GF-D8 (cell line): Measurements from ENCODE around the gene KAT8.
"Not testable (repeated sequence)": the region's sequence is repeated elsewhere in the genome, so short reads cannot be mapped to it uniquely, and the experiment has no call there.

Experiments
- DNase-seq: peaks from one replicate; lab custom pipeline; 2025; lab: John Stamatoyannopoulos, UW

KAT8 gene

GRCh38 chr16:31083981-31084380 lies 33.5 kb upstream of the KAT8 start:
- DNase-seq, result no peak

DNA sequence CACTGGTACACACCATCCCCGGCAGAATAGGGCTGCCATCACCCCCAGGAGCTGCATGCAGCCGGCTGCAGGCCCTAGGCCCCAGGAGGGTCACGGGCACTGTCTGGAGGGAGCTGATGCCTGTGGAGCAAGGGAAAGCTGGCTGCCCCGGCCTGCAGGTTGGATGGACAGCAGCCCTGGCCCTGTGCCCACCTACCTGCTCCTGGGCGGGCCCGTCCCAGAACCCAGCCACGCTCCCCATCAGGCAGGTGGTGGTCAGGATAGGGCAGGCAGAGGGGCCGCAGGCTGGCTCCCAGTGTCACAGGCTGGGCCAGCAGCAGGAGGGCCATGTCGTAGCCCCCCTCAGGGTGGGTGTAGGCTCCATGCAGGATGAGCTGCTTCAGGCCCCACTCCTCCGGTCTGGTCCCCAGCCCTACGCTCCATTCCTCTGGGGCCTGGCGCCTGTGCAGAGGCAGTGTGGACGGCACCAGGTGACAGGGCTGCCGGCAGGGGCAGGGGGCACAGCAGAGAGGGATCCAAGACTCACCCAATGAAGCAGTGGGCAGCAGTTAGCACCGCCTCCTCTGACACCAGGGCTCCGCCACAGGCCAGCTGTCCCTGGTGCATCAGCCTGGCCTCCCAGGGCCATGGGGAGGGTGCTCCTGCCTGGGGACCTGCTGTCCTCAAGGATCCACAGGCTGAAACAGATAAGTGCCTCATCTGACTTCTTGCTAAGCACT lies 32.7 kb upstream of the KAT8 start:
- DNase-seq, result no peak

DNA sequence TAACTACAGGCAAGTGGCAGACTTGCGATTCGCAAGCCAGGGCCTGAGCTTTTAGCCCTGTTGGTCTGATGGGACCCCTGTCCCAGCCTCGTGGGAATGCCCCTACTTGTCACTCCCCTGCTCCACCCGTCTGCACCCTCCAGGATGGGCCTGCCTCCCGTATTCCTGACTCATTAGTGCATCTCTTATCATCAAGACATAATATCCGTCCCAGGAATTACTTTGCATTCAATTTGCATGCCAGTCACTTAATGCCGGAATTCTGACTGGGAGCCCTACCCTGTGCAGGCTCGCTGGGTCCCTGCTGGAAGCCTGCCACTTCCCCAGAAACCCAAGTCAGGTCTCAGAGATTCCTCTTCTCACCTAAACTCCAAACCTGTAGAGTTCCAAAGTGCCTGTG lies 32.1 kb upstream of the KAT8 start:
- DNase-seq, result no peak

- DNase-seq, result no peak
Observed at GRCh38 chr16:31085873-31086628, 31.4 kb upstream of the KAT8 start.

DNA sequence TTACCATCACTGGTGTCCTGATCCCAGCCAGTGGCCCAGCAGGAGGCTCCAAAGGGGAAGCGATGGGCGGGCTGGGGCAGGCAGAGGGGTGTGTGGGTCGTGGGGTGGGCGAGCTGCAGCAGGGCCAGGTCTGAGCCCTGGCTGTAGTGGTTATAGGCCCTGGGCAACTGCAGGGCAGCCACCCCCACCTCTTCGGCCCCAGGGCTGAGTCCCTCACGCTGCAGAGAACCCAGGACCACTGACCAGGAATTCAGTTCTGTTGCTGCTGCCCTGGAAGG lies 30.9 kb upstream of the KAT8 start:
- no peak for DNase-seq

DNA sequence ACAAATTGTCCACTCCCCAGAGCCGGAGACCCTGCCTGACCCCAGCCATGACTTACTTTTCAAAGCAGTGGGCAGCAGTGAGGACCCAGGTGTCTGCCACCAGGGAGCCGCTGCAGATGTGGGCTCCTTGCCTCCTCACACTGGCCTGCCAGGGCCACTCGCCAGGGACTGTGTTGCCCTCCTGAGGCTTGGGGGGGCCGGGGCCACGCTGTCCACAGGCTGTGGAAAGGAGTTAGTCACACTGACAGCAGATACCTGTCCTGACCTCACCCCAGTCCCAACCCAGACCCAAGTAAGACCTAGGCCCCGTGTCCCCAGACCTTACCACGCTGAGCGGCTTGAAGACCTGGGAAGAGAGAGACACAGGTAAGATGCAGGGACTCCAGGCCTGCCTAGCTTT lies 30.0 kb upstream of the KAT8 start:
- no peak for DNase-seq

GRCh38 chr16:31087971-31088370 lies 29.5 kb upstream of the KAT8 start:
- DNase-seq, result no peak

DNA sequence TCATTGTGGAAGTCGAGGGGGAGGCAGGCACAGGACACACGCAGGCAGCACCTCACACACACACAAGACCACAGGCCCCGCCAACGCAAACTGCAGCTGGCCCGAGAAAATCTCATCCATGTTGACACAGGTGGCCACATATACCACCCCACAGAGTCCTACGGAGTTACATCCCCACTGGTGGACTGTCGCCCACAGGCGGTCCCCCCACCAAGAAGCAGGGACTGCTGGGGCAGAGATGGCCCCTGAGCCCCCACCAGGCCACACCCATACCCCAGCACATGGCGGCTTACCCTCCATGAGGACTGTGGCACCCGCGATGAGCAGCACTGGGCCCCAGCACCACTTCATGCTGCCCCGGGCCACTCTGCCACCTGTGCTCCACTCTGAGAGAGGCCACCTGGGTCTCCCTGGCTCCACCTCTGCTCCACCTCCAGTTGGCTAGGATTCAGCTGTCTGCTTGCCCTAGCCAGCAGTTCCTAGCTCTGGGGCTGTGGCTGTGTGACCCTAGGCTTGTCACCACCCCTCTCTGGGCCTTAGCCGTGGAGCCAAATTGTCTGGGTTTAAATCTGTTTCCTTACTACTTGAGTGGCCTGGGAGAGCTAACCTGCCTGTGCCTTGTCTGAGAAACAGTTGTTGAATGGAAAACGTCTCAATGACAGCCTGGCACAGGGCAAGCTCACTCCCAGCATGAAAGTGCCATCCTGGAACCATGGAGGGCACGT lies 28.8 kb upstream of the KAT8 start, which contains the start of gene PRSS53:
Gene PRSS53, minus strand, starts transcription at position 485 of the 725 bp plus-strand sequence. Its CDS starts 134 bp downstream, at position 351.
- DNase-seq, result no peak

DNA sequence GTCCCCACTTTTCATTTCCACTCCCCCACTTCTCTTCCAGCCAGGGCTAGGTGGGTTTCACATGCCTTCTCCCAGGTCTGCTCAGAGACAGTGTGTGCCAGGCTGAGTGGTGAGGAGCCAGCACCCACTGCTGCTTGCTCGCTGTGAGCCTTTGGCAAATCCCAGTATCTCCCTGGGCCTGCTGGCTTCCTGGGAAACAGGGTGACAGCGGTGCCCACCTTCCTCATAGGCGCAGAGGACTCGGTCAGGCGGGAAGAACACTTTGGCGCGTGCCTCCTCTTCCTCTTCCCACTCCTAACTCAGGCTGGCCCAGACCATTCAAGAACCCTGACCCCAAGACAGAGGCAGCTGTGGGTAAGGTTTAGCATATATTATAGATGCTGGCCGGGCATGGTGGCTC lies 28.3 kb upstream of the KAT8 start:
- no peak for DNase-seq

GRCh38 chr16:31090540-31090939 lies 26.9 kb upstream of the KAT8 start:
- DNase-seq, result no peak

GRCh38 chr16:31092330-31092729 lies 25.1 kb upstream of the KAT8 start:
- DNase-seq, result no peak

DNA sequence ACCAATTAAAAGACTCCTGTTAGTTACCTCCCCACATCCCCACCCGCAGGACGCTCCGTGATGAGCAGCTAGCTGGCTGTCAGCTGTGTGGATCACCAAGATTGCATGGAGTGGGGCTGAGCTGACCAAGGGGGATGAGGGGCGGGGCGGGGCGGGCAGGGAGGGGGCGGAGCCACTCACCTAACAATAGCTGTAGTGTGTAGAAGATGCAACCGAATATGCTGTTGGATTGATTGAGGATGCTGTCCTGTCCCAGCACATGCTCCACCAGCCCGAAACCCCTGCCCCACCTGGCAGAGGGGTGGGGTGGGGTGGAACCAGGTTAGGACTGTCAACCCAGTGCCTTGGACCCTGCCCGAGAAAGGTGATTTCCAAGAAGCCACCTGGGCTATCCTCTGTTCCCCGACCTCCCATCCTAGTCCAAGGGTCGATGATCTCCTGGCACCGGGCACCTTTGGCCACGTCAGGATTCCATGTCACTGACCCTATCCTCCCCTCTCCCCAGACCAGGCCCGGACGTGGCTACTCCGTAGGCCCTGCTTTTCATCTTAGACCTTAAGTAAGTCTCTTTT lies 24.2 kb upstream of the KAT8 start:
- no peak for DNase-seq

DNA sequence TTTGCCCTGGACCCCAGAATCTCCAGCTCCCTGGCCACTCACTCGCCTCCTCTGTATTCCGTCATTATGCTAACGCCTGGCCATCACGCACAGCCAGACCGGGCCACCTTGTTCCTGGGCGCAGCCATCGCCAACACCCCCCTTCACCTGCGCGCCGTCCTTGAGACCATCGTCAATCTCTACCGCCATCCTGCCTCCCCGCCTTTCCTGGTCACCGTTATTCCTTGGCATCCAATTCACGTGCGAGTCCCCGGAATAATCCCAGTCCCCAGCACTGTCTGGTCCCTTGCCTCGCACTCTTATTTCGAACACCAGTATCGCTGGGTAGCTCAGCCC lies 23.4 kb upstream of the KAT8 start:
- no peak for DNase-seq

DNA sequence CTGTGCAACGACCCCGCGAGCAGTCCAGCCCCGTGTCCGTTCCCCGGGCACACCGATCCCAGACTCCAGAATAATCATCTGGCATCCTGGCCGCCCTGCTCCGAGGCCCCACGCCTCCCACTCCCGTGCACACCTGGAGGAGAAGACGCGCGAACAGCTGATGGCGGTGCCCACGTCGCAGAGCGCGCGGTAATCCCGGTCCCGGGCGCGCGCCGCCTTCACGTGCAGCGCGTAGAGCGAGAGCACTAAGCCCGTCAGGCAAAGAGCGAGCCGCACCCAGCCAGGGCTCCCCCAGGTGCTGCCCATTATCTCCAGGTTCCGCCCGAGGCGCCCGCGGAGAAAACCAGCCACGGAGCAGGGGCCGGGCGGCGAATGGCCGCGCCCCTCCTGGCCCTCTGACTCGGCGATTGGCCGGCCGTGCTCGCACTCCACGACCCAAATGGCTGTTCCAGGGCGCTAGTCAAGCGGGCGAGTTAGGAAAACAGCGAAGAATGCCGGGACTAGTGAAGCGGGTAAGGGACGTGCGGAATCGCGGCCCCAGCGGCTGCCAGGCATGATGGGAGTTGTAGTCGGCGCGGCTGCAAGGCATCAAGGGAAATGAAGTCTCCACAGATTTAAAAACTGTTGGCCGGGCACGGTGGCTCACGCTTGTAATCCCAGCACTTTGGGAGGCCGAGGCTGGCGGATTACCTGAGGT lies 22.9 kb upstream of the KAT8 start, which contains the start of gene VKORC1:
Gene VKORC1, minus strand, starts transcription at position 374 of the 697 bp plus-strand sequence. Its CDS starts 68 bp downstream, at position 306.
- peak; percentile 92 for DNase-seq

GRCh38 chr16:31099860-31100638 lies 17.4 kb upstream of the KAT8 start:
- DNase-seq, result no peak

DNA sequence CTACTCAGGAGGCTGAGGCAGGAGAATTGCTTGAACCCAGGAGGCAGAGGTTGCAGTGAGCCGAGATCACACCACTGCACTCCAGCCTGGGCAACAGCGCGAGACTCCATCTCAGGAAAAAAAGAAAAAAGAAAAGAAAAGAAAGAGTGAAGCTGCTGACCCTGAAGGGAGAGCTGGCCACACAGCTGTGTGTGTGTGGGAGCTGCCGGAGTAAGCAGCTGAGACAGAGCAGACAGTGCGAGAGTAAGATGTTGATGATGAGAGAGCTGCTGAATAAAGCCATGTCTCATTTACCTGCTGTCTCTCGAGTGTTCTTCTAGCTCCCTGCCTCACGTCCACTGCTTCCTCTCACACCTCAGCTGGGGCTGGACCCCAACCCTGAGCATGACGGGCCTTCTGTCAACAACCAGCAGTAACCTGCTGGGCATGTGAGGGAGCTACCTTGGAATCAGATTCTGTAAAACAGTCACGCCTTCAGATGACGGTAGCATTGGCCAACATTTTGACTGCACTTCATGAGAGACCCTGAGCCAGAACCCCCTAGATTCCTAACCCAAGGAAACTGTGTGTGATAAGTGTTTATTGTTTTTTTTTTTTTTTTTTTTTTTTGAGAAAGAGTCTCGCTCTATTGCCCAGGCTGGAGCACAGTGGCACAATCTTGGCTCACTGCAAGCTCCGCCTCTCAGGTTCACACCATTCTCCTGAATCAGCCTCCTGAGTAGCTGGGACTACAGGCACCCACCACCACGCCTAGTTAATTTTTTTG lies 16.4 kb upstream of the KAT8 start:
- not testable (repeated sequence) for DNase-seq

GRCh38 chr16:31105677-31106213 lies 11.7 kb upstream of the KAT8 start:
- DNase-seq, result peak; percentile 78

DNA sequence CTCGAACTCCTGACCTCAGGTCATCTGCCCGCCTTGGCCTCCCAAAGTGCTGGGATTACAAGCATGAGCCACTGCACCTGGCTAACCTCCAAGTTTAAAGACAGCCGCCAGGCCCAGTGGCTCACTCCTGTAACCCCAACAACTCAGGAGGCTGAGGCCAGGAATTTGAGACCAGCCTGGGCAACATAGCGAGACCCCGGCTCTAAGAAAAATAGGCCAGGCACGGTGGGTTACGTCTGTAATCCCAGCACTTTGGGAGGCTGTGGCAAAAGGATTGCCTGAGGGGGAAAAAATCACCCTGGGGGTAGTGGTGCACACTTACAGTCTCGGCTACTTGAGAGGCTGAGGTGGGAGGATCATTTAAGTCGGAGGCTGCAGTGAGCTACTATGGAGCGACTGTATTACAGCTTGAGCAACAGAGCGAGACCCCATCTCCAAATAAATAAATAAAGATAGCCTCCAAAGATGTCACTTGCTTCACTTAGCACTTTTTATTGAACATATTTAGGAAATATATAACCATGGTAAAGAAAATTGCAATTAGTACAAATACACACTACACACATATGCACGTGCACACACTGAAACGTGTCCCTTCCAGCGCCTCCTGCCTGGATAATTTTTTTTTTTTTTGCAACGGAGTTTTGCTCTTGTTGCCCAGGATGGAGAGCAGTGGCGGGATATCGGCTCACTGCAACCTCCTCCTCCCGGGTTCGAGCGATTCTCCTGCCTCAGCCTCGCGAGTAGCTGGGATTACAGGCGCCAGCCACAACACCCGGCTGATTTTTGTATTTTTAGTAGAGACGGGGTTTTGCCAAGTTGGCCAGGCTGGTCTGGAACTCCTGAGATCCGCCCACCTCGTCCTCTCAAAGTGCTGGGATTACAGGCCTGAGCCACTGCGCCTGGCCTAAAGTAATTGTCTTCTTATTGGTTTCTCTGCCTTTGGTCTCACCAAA lies 10.7 kb upstream of the KAT8 start:
- DNase-seq, result no peak

- no peak for DNase-seq
Observed at GRCh38 chr16:31107465-31107867, 10.0 kb upstream of the KAT8 start.
